GM12872 (cell line): Measurements from ENCODE around the gene EEF1AKMT1.

Experiments used
- CTCF ChIP-seq: IDR thresholded peaks from 3 replicates; pipeline ENCODE4 v1.5.1; 2011; ENCODE audit warnings: low read depth, mild to moderate bottlenecking, low read length, moderate library complexity; ENCODE audit not compliant: insufficient read depth

EEF1AKMT1 gene

GRCh38 chr13:20810808-20811207 lies 37.0 kb upstream of the EEF1AKMT1 start:
- no peak for TF ChIP-seq CTCF

GRCh38 chr13:20808874-20809273 lies 35.1 kb upstream of the EEF1AKMT1 start:
- TF ChIP-seq CTCF: no peak

- no peak for TF ChIP-seq CTCF
Measured at GRCh38 chr13:20803180-20803965, 29.6 kb upstream of the EEF1AKMT1 start.

- no peak for TF ChIP-seq CTCF
Measured at GRCh38 chr13:20801707-20802106, 27.9 kb upstream of the EEF1AKMT1 start.

GRCh38 chr13:20799726-20800416 lies 26.1 kb upstream of the EEF1AKMT1 start:
- TF ChIP-seq CTCF: no peak

- TF ChIP-seq CTCF: no peak
Measured at GRCh38 chr13:20798027-20798426, 24.3 kb upstream of the EEF1AKMT1 start.

GRCh38 chr13:20796791-20797508 lies 23.2 kb upstream of the EEF1AKMT1 start:
- no peak for TF ChIP-seq CTCF
